Omental fat pad (tissue), 4 donors: ENCODE data around the gene GPR25. TPM values are rescaled to one million over a fixed set of nuclear protein-coding genes. Genes with fewer than 3 reads are reported as not detected.
A peak's percentile ranks its signal among the peaks of the same experiment; 100 is the strongest.

ENCODE experiments used
- ATAC-seq: fragments of 150-250 bp; one replicate; pipeline ENCODE4 v1.9.1; 2016; ENCODE audit warnings: mild to moderate bottlenecking, moderate library complexity; ENCODE audit not compliant: low FRiP score
- DNase-seq: peaks from one replicate; pipeline ENCODE4 v3.0.0-alpha.2; 2019; ENCODE audit warnings: low spot score
- total RNA-seq, 4 donors: library from RNA; depleted of rRNA; stranded (reverse); fragments of >200 nt; gene quantifications; one replicate each; pipeline ENCODE4 v1.1.0, GENCODE V29; 2016
- TF ChIP-seq, protein P1 (sequence below), 3 donors: fragments of 450-650 bp; IDR thresholded peaks; one replicate each; pipeline ENCODE4 v1.5.1; 2016 to 2017; ENCODE audit warnings: antibody characterized with exemption in 3 of 3, mild to moderate bottlenecking in 3 of 3, moderate library complexity in 2 of 3

GPR25 gene
- total RNA-seq, 4 donors from 2014 or later, result not detected

DNA sequence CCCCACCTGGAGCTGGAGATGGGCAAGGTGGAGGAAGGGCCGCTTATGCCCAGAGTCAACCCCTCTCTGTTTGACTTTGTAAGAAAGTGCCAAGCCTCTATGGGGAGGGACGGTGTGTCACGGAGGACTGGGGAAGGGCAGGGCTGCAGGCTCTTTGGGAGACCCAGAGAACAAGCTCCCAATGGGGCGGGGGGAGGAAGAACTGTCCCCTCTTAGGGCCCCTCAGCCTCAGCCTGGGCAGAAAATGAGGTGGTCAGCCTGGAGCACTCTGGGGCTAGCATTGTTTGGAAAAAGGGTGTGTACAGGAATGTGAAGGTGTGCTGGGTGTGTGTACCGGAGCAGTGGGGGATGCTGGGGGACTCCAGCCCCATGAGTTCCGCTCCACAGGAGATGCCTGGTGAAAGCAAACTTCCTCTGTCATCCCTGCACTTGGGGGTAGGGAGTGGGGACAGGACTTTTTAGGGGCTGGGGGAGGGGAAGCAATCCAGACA is 20.7 kb downstream of the GPR25 start:
- TF ChIP-seq, protein P1, sequence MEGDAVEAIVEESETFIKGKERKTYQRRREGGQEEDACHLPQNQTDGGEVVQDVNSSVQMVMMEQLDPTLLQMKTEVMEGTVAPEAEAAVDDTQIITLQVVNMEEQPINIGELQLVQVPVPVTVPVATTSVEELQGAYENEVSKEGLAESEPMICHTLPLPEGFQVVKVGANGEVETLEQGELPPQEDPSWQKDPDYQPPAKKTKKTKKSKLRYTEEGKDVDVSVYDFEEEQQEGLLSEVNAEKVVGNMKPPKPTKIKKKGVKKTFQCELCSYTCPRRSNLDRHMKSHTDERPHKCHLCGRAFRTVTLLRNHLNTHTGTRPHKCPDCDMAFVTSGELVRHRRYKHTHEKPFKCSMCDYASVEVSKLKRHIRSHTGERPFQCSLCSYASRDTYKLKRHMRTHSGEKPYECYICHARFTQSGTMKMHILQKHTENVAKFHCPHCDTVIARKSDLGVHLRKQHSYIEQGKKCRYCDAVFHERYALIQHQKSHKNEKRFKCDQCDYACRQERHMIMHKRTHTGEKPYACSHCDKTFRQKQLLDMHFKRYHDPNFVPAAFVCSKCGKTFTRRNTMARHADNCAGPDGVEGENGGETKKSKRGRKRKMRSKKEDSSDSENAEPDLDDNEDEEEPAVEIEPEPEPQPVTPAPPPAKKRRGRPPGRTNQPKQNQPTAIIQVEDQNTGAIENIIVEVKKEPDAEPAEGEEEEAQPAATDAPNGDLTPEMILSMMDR (IDR thresholded peaks at IDR 0.05), result no peak
- ATAC-seq (no peak), DNase-seq (no peak)

DNA sequence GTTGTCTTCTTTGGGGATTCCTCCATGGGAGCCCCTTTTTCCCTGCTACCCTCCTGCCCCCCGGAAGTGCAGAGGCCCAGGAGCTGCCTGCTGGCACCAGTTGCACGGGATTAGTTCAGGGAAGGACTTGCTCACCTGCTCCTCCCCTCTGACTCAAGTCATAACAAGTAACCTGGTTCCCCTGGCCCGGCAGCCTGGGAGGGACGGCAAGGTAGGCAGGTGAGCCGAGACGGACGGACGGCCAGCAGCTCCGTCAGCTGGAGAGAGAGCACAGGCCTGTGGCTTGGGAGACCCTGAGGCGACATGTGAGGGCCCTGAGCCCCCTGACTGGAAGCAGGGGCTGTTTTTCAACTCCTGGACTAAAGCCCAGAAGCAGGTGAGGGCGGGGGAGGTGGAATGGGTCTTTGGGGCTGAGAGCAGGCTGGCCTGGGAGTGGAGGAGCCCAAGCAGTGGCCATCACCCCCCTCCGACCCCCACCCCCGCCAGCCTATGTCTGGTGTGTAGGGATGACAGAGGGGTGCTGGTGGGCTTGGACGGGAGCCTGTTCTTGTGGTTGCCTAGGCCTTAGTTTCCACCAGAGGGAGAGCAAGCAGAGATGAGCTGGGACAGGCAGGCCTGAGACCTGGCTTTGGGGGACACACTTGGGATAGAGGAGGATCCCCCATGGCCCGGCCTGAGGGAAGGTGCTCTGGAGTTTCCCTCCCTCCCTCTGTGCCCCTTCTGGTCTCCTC is 22.1 kb downstream of the GPR25 start, which contains the start of gene INAVA:
Gene INAVA (plus strand): TSS at position 189 of the 731 bp plus-strand sequence. CDS start 3,501 bp downstream, outside the sequence.
- DNase-seq (no peak), ATAC-seq (no peak)
- TF ChIP-seq, protein P1 (IDR thresholded peaks at IDR 0.05), result no peak

DNA sequence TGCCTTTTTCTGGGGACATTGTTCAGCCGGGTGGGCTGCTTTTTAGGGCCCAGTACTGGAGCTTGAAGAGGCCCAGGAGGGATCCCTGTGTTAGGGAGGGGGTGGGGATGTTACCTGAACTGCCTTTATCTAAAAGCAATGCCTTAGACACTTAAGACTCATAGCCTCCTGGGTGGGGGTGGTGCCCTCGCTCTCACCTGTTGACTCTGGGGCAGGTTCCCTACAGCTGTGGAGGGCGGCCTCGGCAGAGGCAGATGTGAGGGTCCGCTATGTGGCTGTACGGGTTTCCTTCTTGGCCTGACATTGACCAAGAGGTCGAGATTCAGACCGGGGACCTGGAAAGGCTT is 22.6 kb downstream of the GPR25 start:
- TF ChIP-seq, protein P1 (IDR thresholded peaks at IDR 0.05), result no peak
- DNase-seq, result no peak
- ATAC-seq, result no peak

DNA sequence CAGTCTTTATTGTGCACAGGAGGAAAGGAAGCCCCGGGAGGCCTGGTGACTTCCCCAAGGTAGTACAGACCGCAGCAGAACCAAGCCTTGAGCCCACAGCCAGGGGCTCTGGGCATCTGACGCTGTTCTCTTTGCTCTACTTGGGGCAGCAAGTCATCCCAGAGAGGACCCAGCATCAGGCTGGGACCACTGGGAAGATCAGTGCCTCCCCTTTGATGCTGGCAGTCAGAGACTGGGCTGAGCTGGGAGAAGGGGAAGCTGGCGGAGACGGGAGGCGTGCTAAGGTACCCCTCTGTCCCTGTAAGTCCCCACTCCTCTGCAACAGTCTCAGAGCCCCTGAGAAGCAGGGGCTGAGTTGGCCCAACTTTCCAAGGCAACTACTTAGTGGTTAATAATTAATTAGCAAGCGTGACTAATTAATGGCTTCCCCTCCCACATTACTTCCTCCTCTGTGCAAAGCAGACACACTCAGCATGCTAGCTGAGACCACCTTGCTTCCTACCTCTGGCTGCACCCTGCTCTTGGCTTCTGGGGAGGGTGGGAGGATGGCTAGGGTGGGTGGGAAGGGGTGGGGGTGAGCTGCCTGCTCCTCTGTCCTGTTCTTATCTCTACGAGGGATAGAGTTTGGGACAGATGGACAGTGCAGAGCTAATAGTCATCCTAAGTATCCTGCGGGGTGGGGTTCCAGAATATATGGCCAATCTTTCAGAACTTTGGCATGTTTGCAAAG is 23.2 kb downstream of the GPR25 start:
- TF ChIP-seq, protein P1 (IDR thresholded peaks at IDR 0.05), result no peak
- DNase-seq (no peak), ATAC-seq (no peak)

DNA sequence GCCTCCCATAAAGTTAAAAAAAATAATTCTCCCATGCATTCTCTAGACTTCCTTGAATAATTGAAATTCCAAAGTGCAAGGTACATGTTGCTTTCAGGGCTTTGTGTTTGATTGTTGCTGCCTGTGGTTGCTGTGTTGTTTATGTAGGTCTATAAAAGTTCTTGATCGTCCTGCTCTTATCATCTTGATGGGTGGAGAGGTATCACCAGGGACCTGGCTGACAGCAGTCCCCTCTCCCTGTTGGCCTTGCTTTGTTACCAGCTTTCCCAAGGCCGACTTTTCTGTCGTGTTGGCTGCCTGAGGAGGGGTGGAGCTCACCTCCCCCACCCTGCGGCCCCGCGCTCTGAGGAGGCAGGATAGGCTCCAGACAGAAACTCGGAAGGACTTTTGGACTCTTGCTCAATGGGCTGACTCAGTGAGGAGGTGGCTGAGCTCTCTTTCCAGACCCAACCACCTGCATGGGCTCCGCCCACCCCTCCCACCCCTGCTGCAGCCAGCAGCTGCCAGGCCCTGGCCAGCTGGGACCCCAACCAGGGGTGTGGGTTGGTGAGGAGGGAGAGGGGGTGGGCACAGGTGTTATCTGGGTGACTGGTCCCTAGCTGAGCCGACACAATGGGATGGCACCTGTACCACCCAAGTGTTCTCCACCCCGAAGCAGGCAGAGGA is 23.9 kb downstream of the GPR25 start:
- TF ChIP-seq, protein P1 (IDR thresholded peaks at IDR 0.05), result no peak
- ATAC-seq (peak; percentile 81), DNase-seq (no peak)

DNA sequence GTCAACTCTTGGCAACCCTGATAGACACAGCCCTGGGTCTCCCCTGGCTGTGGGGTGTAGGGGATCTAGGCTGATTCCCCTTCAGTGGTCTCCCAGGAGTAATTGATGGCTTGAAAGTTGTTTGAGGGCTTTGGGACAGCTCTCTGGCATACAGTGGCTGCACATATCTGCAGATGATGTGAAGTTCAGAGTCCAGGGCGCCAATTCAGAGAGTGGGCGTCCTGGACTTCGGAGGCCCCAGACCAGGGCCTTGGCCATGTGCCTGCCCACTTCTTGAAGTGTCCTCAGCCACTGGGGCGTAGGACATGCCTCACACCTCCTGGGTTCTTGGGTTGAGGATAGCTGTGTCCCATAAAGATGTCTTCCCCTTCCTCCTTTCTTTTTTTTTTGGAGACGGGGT is 24.5 kb downstream of the GPR25 start:
- DNase-seq (no peak), ATAC-seq (no peak)
- TF ChIP-seq, protein P1 (IDR thresholded peaks at IDR 0.05), result no peak
